NCI-H2227 (cell line): Measurements from ENCODE around the gene IRX2.

Source experiments
- DNase-seq: peaks from one replicate; lab custom pipeline; 2025; ENCODE audit not compliant: unreplicated experiment; lab: John Stamatoyannopoulos, UW

IRX2 gene

GRCh38 chr5:2756211-2757152, 5.0 kb upstream of the IRX2 start:
- DNase-seq, result no peak

- no peak for DNase-seq
These were observed 4.2 kb upstream of the IRX2 start for GRCh38 chr5:2755681-2756171.

GRCh38 chr5:2755076-2755680, 3.7 kb upstream of the IRX2 start:
- DNase-seq, result no peak

GRCh38 chr5:2754581-2755075, 3.2 kb upstream of the IRX2 start:
- no peak for DNase-seq

DNA sequence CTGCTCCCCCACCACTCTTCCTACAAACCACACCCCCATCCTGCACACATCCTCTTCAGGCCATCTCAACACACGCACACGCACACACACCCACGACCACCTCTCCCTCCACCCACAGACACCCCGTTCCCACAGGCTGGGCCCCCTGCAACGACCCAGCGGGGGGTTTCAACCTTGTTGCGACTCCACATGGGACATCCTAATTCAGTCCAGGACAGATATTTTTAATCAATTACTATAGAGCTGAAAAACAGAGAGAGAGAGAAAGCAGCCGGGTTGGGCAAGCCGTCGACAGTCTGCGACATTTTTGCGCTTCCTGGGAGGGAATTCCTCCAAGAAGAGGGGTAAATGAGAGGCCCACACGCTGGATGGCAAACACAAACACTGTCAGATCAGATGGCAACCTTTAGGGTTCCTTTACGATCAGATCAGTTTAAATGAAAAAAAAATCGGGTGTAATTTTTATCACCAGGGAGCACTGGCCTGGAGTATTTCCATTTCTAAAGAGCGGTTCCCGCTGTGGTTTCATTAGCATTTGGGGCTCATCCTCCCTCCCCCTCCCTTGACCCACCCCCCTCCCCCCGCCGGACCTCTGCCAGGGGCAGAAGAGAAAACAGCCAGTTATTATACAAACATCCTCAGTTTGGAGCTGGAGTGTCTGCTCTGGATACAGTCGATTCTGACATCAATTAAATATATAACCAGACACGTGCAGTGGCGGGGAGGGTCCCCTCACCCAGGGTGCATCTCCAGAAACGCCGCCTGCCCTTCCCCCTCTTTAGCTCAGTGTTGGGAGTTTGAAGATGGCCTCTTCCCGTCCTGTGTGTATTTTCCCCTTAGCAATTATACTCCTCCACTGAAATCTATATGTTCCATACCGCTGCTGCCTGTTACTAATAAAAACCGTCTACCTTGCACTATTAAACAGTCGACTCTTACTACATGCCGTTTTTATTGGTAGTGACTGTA, 2.3 kb upstream of the IRX2 start:
- no peak for DNase-seq

GRCh38 chr5:2752821-2753439, 1.5 kb upstream of the IRX2 start:
- no peak for DNase-seq

GRCh38 chr5:2752059-2752820, 763 bp upstream of the IRX2 start:
- DNase-seq, result no peak

DNA sequence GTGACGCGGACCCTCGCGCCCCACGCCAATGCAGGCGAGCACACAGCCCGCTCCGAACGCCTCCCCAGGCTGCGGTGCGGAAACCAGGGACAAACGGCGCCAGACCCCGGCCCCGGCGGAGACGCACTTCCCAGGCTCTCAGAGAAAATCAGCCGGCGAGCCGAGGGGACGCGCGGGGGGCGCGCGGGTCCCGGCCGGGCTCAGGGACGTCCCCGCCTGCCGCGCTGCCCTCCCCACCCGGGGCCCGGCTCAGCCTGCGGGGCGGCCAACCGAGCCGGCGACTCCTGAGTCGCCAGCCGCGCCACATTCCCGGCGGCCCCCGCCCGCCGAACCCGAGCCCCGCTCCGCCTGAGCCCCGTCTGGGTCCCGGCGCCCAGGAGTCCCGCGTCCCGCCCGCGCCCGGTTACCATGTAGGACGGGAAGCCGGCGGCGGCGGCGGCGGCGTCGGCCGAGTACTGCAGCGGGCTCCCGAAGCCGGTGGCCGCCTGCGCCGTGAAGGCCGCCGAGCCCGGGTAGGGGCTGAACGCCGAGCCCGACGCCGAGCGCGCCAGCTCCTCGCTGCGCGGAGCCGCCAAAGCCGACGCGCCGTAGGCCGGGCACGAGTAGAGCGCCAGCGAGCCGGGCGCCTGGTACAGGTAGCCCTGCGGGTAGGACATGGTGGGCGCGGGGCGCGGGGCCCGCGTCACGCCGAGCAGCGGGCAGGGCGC, 566 bp downstream of the IRX2 start:
- no peak for DNase-seq

DNA sequence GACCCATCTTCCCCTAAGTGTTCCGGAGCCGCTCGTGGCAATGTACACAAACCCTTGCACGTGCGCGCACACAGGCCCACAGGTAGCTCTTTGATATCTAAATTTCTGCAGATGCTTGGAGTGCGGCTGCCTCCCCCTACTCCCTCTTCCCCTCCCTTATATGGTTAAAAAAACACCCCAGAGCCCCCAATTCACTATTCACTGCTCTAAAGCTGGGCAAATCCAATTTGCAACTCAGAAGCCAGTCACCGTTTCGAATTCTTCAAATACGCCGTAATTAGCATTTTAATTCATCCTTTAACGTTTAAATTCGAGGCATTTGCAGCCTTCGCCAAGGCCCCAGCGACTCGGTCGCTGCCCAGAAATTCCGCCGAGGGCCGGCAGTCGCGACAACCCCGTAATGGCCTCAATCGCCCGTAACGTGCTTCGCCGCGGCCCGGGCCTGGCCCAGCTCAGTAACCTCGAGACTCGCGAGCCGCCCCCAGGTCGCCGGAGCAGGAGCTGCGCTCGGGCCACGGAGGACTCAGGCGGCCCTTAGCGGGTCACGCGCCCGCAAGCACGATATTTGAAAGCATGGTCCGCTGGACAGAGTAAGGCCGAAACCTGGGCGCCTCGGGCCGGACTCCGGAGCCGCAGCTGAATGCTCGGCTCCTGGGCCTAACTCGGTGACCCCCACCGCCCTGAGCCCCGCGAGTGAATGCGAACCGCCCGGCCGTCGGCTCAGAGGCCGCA, 1.3 kb downstream of the IRX2 start:
- no peak for DNase-seq

DNA sequence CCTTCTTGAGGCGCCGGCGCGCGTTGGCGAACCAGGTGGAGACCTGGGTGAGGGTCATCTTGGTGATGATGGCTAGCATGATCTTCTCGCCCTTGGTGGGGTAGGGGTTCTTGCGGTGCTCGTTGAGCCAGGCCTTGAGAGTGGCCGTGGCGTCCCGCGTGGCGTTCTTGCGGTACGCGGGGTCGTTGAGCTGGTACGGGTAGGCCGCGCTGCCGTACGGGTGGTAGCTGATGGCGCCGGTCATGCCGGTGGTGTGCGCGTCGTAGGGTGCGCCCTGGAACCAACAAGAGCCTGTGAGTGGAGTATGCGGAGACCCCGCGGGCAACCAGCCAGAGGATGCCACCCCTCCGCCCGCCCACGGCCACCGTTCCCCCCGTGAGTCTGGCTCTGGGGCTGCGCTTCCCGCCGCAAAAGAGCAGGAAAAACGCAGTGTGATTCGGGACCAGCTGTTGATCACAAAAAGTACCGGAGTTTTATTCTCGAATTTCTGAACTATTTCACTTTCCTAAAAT, 1.9 kb downstream of the IRX2 start:
- DNase-seq, result no peak

GRCh38 chr5:2748861-2749513, 2.5 kb downstream of the IRX2 start:
- DNase-seq, result no peak

GRCh38 chr5:2748179-2748860, 3.2 kb downstream of the IRX2 start:
- DNase-seq, result no peak

GRCh38 chr5:2747363-2748162, 3.9 kb downstream of the IRX2 start:
- no peak for DNase-seq

DNA sequence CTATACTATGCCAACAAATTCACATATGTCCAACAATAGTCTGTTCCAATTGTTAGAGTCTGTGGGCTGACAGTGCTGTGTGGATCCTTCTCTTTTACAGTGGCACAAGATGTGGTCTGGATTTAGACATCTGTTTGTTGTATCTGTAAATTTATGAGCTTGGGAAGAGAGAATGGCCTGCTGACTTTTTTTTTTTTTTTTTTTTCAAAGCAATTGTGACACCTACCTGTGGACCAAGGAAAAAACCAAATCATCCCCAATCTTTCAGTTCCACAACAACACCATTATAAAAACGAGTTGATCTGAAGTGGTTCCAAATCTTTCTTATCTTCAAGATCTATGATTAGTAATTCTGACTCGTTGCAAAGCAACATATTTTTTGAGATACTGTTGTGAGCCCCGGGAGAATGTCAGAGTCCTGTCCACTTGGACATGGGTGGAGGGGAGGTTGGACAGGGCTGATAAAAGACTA, 4.9 kb downstream of the IRX2 start:
- no peak for DNase-seq

DNA sequence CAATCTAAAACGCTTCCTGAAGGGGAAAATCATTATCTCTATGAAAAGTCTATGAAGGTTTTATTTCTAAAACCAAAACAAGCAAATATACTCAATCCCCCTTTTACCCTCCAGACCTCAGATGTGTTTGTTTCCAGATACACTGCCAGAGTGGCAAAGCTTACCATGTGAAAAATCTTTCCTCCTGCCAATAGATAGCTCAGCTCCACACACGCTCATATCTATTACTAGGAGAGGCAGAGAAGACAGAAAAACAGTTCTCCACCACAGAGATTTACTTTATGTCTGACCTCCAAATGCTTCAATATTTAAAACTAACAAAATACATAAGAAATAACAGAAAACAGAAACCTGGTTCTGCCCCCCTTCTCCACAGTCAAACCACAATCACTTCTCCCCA, 7.0 kb downstream of the IRX2 start:
- no peak for DNase-seq
